ENCODE data around the gene CTXN1.
A peak's percentile ranks its signal among the peaks of the same experiment; 100 is the strongest.
"Not testable (repeated sequence)": the region's sequence is repeated elsewhere in the genome, so short reads cannot be mapped to it uniquely, and the experiment has no call there.

The CTXN1 gene

GRCh38 chr19:7926021-7926726 lies at the start of gene CTXN1:
Gene CTXN1, minus strand, starts transcription at chr19:7926135. Its CDS starts 597 bp downstream, at chr19:7925538.
- peak; percentile 60 to 72 for DNase-seq (ENCODE audit: low read depth in 2 of 2)

GRCh38 chr19:7975037-7975436 lies 49.1 kb upstream of the CTXN1 start:
- DNase-seq (ENCODE audit: low read depth in 2 of 2): no peak

- DNase-seq (ENCODE audit: low read depth in 2 of 2): no peak
Measured at GRCh38 chr19:7973883-7974282, 47.9 kb upstream of the CTXN1 start.

- DNase-seq (ENCODE audit: low read depth in 2 of 2): no peak
Measured at GRCh38 chr19:7971553-7972520, 45.9 kb upstream of the CTXN1 start.

- peak in 1 of 2 experiments; percentile 20 for DNase-seq (ENCODE audit: low read depth in 2 of 2)
Measured at GRCh38 chr19:7970716-7971448, 44.9 kb upstream of the CTXN1 start.

DNA sequence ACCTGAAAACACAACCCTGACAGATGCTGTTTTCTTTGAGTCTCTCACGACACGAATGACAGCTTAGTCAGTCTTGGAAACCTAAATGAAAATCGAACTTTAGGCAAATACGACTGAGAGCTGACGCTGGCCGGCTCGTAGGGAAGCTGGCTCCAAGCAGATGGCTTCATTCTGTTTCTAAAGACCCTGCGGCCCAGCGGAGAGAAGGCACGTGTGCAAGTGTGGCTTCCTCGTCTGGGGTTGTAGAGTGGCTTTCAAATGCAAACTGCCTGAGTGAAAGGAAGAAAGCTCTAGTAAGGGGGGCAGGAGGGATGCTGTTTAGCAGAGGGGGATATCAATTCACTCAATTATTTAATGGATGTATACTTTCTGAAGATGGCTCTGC lies 43.6 kb upstream of the CTXN1 start:
- no peak for DNase-seq (ENCODE audit: low read depth in 2 of 2)

- DNase-seq (ENCODE audit: low read depth in 2 of 2): no peak
Measured at GRCh38 chr19:7968796-7969554, 43.0 kb upstream of the CTXN1 start.

DNA sequence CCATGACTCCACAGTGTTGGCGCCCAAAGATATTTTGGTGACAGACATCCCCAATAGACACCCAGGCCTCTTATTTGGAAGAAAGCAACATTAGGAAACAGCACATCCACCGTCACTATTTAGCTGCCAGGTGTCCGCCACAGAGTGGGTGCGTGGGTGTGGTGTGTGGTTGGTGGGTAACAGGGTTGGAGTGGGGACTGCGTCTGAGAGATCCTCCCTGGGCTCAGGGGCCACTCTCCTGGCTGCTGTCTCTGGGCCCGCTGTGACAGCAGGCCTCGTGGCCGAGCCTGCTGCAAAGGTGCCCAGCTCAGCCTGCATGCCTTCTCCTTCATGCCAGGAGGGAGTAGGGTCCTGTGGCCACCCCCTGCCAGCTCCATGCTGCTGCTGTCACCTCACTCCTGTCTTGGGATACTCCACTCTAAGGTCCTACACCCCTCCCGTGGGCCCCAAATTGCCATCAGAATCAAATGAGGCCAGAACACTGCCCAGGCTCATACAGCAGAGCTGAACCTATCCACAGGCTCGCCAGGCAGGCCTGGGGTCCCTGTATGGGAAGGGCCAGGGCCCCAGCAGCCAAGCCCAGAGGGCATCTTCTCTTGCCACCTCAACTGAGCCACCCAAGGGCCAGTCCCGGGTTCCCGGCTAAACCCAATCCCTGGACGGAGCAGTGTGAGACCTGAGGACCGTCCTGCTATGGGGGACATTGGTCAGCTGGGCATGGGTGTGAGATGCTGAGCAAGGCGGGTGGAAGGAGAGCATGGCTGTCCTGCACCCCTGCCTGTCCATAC lies 42.3 kb upstream of the CTXN1 start:
- DNase-seq (ENCODE audit: low read depth in 2 of 2): no peak

- no peak for DNase-seq (ENCODE audit: low read depth in 2 of 2)
Measured at GRCh38 chr19:7965921-7966665, 40.2 kb upstream of the CTXN1 start.

DNA sequence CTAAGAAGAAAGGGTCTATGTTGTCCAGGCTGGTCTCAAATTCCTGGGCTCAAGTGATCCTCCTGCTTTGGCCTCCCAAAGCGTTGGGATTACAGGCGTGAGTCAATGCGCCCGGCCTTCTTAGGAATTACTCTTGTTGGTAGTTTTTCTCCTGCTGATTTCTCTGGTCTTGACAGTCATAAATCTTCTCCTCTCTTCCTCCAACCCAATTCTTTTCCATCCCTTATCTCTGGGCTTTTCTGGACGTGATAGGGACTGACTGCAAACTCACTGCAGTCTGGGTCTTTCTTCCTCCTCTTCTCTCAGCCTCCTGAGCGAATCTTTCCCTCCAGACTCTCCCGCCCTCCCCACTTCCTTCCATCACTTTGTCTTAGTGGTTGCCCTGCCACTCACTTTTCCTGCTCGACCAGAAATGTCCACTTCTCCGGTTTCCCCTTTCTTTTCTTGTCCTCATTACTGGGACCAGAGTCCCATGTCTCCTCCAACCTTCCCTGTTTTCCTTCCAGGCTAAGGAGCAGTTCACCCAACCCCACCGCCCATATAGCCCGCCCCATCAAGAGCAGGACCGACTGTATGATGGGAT lies 39.4 kb upstream of the CTXN1 start:
- DNase-seq (ENCODE audit: low read depth in 2 of 2): no peak

DNA sequence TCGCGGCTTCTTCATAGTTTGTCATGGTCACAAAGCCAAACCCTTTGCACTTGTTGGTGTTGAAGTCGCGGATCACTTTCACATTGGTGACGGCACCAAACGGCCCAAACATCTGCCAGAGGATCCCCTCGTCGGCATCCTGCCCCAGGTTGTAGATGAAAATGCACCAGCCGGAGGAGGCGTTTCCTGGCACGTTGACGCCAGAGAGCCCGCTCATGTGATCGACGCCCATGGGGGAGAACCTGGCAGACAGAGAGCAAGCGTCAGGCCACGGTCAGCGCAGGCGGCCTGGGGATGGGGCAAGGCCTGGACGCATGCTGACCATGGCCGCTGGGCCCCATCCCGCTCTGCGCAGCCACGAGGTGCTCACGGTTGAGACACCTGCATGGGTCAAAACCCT lies 37.6 kb upstream of the CTXN1 start:
- no peak for DNase-seq (ENCODE audit: low read depth in 2 of 2)

DNA sequence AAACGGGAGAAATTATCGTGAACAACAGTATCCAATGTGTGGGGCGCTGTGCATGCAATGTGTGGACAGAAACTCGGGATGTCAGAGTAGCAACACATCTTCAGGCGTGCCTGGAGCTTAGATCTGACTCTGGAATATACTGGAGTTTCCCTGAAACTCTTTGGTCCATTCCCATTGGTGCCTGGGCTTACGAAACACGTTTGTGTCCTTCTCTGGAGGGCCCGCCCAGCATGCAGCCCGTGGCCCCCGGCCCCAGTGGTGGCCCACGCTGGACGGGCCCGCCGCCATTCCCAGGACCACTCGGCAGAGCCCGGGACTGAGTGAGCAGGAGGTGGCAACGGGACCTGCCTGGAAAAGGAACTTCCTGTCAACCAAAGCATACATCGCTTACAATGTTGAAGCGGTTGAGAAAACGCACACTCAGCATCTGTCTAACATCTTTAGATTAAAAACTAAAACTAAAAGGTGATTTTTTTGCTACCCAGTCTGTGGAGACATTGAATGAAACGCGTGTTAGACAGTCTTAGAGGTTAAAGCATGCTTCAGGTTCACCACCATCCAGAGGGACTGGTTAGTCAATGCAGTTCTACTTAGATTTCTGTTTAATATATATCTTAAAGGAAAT lies 36.8 kb upstream of the CTXN1 start:
- DNase-seq (ENCODE audit: low read depth in 2 of 2): no peak

DNA sequence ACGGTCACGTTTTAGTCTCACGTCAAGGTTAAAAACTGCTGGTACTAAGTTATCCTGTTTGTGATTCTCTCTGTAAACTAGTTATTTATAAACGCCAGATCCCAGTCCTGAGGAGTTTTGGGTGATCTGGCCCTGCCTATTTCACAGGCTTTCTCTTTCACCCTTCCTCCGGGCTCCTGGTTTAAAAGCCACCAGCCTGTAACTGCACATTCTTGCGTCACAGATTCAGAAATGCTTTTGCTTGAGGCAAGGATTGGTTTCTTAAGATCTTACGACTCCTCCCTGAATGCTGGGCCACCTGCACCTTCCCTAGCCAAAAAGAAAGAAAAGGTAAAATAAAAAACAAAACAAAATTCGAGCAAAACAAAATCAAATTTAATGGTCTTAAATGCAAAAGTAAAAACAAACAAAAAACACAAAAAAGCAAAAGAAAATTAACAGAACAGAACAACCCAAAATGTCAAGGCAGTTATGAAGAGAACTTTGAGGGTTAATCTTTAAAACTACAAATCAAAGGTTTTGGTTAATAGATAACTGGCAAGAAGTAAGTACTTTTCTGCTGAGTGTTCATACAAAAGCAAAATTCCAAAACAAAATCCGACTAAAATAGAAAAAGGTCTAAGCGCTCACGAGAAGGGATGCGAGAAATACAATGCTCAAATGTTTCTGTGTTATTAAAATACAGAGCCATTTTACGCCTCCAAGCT lies 36.1 kb upstream of the CTXN1 start:
- no peak for DNase-seq (ENCODE audit: low read depth in 2 of 2)

DNA sequence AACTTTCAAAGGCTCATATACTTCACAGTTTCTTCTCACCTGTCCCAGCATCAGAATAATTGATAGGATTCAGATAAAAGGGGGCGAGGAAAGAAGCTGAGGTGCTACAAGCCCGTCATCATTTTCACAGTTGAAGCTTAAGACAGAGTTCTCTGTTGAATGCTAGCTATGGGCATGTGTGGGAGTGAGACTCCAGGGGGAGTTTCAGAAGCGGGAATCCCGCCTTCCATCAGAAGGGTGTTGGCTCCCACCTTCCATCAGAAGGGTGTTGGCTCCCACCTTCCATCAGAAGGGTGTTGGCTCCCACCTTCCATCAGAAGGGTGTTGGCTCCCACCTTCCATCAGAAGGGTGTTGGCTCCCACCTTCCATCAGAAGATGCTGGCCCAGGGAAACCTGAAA lies 35.1 kb upstream of the CTXN1 start:
- not testable (repeated sequence) for DNase-seq (ENCODE audit: low read depth in 2 of 2)

GRCh38 chr19:7959211-7959610 lies 33.3 kb upstream of the CTXN1 start:
- DNase-seq (ENCODE audit: low read depth in 2 of 2): no peak

GRCh38 chr19:7955696-7956095 lies 29.8 kb upstream of the CTXN1 start:
- DNase-seq (ENCODE audit: low read depth in 2 of 2): no peak

DNA sequence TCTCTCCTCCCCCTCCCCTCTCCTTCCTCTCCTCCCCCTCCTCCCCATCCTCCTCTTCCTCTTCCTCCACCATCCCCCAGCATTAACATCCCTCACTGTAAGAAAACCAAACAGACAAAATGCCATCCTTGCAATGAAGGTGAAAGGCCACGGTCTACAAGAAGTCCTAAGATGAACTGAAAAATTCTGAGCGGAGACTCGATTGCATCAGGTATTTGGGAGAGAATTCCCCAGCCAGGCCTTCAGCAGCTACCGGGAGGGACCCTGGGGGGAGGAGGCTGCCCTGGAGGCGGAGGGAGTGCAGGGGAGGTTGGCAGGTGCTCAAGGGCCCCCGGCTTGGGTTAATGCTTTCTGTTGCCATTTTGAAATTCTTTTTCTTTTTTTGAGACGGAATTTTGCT lies 27.6 kb upstream of the CTXN1 start:
- no peak for DNase-seq (ENCODE audit: low read depth in 2 of 2)

GRCh38 chr19:7953060-7953459 lies 27.1 kb upstream of the CTXN1 start:
- no peak for DNase-seq (ENCODE audit: low read depth in 2 of 2)

Data from stimulated activated CD4-positive, alpha-beta T cell treated with anti-CD3 and anti-CD28 coated beads, Interleukin-12 subunit alpha, Interleukin-12 subunit beta, amount 100 ng/mL, for 24 hours (primary cell).